GM18499 (cell line): ENCODE measurements around the gene RGPD8.
A peak's percentile ranks its signal among the peaks of the same experiment; 100 is the strongest.
"Not testable (repeated sequence)": the region's sequence is repeated elsewhere in the genome, so short reads cannot be mapped to it uniquely, and the experiment has no call there.

Experiments used
- ATAC-seq: cut with Tn5 transposase; IDR thresholded peaks from one replicate; pipeline ENCODE4 v1.9.1; 2021; ENCODE audit warnings: moderate number of reproducible peaks; ENCODE audit not compliant: insufficient read depth, unreplicated experiment

The RGPD8 gene

DNA sequence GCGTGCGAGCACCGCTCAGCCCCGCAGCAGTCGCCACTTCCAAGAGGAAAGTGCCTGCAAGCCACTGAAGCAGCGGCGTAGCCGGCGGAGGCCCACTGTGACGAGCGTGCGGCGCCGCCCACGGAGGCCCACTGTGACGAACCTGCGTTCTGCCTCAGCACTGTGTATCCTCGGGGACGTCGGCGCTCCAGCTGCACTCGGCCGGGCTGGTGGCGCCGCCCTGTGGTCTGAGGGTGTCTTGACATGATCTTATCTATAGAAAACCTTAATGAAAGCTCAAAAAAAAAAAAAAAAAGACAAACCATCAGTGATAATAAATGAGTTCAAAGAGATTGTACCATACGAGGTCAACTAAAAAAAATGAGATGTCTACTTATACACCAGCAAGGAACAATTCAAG is at the start of gene RGPD8:
RGPD8 (minus strand) TSS at position 166 of the 400 bp plus-strand sequence. CDS start 192 bp downstream, outside the sequence.
- peak; percentile 93 for ATAC-seq

DNA sequence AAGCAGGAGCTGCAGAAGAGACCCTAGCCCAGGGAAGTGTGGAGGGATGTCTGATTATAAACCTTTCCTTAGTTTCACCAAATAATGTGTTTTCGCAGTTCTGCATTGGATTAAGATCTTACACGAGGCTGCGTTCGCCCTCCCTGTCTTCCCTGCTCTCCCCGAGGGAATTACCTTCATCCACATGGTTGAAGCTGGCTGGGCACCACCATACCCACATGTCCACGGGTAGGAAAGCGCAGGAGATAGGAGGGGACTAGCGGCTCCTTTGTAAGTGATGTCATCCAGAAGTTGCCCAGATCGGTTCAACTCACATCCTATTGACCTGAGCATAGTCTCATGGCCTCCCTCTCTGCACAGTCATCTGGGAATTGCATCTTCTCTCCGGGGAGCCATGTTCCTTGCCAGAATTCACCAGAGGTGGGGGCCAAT is 49.6 kb upstream of the RGPD8 start:
- no peak for ATAC-seq

DNA sequence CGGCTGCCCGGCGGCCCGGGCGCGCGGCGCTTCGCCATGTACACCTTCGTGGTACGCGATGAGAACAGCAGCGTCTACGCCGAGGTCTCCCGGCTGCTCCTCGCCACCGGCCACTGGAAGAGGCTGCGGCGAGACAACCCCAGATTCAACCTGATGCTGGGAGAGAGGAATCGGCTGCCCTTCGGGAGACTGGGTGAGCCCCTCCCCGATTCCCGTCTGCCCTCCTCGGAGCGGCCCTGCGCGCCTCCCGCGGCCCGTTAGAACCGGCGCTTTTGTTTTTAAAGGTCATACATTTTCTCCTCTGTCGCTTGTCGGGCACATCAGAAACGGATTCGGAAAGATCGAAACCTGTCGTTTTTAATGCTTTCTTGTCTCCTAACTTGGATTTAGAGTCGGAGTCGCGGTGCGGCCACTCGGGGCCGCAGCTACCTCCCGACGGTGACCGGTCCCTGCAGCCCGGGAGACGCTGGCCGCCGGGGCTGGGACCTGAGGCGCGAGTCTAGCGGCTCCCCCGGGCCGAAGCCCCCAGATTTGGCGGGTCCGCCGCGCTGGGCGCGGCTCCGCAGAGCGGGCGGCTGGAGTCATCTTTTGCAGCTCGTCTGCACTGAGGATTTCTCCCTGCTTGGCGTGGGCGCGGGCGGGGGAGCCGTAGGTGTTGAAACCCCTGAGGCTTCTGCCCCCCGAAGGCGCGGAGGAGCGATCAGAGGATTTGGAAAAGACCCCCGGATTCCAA is 49.0 kb upstream of the RGPD8 start:
- ATAC-seq = no peak

DNA sequence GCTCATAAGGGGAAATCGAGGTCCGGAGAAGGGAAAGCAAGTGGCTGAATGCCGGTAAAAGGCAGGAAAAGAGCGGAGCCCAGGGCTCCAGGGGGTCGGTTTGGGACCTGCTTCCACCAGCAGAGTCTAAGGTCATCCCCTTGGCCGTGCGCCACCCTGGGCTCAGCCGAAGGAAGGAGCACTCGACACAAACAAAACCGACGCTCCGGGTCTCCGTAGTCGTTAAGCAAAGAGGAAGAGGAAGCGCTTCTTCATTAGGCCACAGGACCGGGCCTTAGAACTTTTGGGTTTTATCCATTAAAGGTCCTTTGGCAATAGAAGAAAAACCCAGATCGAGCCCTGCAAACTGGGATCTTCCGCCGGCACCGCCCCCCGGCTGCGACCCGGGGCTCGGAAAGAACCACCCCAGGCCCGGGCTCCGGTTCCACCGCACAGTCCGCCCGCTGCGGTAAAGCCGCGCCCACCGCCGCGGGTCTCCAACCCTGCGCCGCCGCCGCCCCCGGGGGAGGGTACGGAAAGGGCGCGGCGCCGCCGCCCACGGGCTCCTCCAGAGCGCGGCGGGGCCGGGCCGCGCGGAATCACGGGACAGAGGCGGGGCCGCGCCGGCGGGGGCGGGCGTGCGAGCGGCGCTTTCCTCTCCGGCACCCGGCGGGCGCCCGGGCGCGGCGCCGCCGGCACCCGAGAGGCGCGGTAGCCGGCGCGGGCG is 48.2 kb upstream of the RGPD8 start, which contains the start of gene TTL:
TTL (plus strand) TSS at position 629 of the 706 bp plus-strand sequence. CDS start 189 bp downstream, outside the sequence.
- ATAC-seq = no peak

DNA sequence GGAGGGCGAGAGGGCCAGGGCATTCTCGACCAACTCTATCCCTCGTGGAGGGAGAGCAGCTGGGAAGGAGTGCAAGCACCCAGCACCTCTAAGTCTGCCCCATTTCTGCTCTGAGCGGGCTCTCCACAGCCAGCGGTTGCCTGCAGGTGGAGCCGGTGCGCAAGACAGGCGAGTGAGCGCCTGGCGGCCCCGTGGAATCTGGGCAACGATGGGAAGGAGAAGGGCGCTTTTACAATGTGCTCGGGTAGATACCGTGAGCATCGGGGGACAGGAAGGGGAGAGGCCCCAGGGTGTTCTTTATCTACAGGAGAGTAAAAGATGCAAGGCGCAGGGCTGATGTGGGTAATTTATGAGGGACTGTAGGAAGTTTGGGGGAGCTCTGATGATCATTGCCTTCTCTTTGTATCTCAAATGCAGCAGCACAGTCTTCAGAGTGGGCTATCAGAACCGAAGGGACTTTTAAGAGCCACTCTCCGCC is 47.6 kb upstream of the RGPD8 start:
- ATAC-seq = no peak

DNA sequence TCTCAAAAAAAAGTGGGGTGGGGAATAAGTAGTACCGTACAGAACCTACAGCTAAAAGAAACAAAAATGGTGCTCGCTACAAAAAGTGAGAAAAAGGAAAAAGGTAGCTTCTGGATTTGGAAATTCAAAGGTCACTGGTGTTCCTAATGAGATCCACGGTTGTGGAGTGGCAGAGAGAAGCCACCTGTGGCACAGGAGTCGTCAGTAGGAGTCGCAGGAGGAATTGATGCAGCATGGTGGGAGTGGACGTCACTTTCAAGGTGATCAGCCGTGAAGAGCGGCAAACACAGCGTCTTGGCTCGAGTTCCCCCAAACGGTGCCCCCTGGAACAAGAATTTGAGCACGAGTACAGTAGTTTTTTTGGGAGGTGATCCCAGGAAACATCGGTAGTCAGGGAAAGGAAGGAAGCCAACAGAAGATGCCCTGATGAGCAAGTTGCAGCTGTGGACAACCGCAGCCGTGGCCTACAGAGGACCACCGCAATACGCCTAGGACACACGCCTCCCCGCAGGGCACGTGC is 47.1 kb upstream of the RGPD8 start:
- no peak for ATAC-seq

DNA sequence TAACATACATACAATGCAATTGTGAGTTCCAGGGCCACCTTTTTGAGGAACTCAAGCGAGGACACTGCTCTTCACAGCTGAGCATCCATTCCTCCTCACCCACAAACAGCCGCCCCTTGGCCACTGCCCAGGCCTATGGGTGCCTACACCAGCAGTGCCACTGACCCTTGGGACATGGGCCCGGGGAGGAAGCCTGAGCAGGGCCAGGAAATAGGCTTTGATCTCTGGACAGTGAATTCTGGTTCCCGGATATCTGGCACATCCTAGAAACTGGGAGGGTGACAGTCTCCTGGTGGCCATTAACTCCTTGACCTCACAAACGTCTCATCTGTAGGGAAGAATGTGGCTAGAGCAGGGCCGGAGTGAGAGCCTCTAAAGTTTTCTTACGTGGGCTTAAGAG is 43.0 kb upstream of the RGPD8 start:
- ATAC-seq = no peak

DNA sequence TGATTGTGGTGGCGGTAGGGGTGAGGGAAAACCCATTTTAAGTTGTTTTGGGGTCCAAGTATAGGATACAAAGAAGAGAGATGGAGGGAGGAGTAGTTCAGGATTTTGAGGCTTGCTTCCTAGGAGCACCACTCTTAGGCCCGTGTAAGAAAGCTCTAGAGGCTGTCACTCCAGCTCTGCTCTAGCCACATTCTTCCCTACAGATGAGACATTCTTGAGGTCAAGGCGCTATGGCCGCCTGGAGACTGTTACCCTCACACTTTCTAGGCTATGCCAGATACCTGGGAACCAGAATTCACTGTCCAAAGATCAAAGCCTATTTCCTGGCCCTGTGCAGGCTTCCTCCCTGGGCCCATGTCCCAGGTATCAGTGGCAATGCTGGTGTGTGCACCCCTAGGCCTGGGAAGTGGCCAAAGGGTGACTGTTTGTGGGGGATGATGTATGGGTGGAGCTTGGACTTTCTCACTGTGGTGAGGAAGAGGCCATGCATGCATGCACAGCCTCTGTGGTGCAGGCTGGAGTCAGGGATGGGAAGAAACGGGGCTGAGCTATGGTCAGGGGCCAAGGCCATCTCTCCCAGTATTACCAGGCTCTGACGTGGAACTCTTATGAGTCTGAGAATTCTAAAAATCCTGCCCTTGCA is 41.5 kb upstream of the RGPD8 start:
- ATAC-seq = no peak

DNA sequence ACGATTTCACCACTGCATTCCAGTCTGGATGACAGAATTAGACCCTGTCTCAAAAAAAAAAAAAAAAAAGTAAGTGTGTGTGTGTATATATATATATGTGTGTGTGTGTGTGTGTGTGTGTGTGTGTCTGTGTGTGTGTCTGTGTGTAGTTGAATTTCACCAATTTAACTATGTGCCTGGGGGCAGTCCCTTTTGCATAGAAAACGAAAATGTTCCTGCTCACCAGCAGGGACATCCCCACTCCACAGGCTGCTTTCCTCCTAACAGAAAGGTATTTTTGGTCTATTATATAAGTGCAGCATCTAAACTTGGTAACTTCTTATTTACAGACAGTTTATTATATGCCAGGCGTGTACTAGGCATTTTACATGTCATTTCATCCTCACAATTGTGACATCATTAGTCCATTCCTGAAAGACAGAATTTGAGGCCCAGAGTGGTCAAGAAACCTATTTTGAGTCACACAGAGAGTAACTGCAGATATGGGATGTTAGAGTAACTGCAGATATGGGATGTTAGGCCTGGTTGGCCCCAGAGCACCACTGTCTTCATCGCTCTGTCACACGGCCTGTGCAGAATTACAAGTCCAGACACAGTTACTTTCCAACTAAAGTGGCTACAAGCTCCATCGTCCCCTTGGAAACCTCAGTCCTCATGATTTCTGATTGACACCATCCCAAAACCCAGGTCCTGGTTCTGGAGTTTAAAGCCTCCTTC is 39.3 kb upstream of the RGPD8 start:
- no peak for ATAC-seq

DNA sequence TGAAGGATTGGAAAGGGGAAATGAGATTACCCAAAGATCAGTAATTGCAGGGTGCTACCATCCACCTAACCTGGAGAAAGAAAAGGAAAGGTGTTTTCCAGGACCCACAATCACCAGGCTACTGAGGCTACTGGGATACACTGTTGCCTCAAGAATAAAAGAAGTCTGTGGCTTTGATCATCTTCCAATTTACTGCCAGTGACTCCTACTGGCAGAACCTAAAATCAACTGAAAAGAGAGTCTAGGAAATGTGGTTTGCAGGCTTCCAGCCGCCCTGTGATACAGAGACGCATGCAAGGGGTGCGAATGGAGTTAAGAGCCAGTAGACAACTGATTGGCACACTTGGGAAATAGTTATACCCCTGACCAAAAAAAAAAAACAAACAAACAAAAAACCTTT is 31.9 kb upstream of the RGPD8 start:
- no peak for ATAC-seq

DNA sequence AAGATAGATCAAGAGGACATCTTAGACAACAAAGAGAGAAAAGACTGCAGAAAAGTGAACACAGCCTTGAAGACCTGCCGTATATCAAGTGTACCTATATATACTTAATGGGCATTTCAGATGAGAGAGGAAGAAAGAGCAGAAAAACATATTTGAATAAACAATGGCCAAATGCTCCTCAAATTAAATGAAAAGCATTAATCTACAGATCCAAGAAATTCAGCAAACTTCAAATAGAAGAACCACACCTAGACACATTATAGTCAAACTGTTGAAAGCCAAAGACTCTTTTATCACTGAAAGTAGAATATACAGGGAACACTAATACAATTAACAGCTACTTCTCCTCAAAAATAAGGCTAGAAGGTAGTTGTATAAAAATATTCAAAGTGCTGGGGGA is 29.8 kb upstream of the RGPD8 start:
- no peak for ATAC-seq

DNA sequence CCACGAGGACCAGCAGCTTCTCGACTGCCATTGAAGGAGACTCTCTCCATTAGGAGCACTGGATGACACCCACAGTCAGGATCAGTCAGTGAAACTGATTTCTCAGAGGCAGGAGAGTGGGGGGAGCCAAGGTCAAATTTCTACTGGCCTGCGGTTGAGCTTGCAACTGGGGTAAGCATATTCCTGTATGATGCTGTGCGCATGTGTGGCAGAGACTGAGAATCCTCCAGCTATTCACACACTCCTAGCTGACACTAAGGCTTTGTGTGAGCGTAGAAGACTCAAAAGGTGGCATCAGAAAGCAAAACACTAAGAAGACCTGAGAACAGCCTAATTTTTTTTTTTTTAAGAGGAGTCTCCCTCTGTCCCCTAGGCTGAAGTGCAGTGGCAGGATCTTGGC is 28.7 kb upstream of the RGPD8 start:
- ATAC-seq = no peak

DNA sequence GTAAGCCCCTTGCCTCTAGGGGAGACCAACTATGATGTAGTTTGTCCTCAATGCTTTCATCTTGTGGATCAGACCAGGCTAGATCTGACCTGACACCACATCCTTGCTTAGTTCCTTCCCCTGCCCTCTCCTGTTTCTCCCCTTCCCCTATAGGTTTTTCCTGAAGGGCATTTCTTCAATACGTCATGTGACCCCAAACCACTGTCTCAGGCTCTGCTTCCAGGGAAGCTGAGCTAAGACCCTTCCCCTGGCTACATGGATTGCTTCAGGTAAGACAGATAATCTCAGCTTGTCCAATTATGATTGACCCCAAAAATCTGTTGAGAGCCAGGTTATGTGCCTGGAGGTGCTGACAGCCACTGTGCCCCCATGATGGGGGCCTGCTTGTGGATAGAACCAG is 25.9 kb upstream of the RGPD8 start:
- no peak for ATAC-seq

DNA sequence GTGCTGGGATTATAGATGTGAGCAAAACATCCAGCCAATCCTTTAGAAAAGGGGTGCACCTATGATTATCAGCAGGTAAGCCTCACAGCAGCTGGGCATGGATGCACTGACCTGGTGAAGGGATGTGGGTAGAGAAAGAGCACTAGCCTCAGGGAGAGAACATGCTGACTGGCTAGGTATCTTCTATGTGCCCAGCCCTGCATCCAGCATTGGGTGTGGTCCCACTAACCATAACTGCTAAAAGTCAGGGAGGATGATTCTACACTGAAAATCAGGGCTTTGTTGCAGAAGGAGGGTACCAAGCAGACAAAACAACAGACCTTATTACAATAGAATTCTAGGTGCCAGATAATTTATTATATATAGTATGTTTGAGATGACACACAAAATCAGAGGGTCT is 21.1 kb upstream of the RGPD8 start:
- ATAC-seq = no peak

DNA sequence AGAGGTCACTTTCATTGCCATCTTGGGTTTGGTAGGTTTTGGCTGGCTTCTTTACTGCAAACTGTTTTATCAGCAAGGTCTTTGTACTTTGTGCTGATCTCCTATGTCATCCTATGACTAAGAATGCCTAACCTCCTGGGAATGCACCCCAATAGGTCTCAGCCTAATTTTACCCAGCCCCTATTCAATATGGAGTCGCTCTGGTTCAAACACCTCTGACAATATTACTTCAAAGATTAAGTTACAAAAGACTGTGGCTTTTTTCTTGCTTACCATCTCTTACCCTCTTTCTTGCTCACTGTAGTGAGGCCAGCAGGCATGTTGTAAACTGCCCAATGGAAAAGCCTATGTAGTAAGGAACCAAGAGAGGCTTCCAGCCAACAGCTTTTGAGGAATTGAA is 17.9 kb upstream of the RGPD8 start:
- no peak for ATAC-seq

DNA sequence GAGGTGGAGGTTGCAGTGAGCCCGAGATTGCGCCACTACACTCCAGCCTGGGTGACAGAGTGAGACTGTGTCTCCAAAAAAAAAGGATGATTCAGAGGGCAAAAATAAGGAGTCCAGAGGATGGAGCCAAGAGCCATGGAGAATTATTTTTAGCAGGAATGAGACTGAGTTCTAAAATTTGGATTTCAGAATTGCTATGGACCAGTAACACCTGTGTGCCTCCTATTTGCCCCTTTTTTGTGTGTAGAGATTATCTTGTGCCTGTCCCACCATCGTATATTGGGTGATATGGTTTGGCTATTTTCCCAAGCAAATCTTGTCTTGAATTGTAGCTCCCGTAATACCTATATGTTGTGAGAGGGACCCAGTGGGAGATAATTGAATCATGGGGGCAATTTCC is 16.4 kb upstream of the RGPD8 start:
- ATAC-seq = no peak

DNA sequence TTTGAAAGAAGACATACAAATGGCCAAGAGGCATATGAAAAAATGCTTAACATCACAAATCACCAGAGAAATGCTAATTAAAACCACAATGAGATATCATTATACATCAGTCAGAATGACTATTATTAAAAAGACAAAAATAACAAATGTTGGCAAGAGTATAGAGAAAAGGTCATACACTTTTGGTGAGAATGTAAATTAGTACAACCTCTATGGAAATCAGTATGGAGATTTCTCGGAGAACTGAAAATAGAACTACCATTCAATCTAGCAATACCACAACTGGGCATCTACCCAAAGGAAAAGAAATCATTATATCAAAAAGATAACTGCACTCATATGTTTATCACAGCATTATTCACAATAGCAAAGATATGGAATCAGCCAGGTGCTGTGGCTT is 10.8 kb upstream of the RGPD8 start:
- ATAC-seq = not testable (repeated sequence)

DNA sequence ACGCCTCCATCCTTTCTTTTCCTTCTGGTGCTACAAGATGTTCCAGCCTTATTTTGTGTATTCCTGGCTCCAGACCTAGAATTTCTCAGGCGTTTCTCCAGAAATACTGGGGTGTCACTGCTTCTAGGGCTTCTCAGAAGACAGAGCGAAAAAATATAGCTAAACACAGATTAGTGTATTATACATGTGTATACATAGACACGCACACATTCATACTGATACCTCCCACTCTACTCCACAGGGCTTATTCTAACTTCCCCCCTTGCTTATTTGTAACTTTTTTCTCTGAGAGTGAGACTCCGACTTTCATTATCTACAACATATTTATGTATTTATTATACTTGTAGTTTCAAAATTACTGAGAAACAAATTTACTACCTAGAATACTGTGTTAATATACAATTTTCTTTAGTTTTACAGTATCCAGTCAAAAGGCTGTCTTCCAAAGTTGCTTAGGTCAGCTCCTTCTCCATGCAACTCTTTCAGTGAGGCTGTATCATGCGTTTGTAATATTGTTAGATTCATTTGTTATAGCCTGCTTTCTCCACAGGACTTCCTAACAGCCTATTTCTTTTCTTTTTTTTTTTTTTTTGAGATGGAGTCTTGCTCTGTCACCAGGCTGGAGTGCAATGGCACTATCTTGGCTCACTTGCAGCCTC is 5.3 kb upstream of the RGPD8 start:
- ATAC-seq = not testable (repeated sequence)

DNA sequence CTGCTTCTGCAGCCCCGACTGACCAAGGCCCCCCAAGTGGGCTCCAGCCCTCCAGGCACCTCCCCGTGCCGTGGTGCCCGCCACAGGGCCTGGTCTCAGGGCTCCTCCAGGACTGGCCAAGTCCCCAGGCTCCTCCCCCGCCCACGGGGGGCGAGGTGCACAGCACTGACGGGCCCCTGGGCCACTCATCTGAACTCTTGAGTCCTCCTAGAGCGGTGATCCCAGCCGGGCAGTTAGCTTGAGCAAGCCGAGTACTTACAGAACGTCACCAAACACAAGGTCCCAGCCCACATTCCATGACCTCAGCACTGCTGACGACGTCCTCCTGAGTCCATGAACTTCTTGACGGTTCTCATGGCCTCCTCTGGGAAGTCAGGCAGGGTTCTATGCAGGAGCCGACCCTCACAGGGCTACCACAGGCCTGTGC is 4.0 kb upstream of the RGPD8 start:
- not testable (repeated sequence) for ATAC-seq

DNA sequence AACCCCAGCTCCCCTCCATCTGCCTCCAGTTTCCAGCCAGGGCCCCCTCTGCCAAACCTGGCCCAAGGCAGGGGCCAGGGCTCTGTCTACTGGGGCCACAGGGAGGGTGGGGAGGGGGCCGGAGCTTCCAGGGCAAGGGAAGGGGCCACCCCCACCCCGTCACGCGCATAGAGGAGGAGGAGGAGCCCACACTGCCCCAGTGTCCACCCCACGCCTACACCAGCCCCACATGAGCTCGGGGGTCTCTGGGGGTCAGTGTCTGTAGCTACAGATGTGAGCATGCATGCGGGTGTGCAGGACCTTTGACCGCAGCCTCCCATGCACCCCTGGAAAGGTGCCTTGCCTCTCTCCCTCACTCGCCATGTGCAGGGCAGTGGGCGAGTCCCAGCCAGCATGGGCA is 3.5 kb upstream of the RGPD8 start:
- not testable (repeated sequence) for ATAC-seq
